22Rv1 (cell line): ENCODE results near the gene FAM217A.

Experiments
- CTCF ChIP-seq: fragments of 450-650 bp; IDR thresholded peaks from 2 replicates; pipeline ENCODE4 v1.5.1; 2017; ENCODE audit warnings: mild to moderate bottlenecking
- ZFX ChIP-seq: fragments of 450-650 bp; IDR thresholded peaks from 2 replicates; pipeline ENCODE4 v1.6.1; 2017; ENCODE audit warnings: antibody characterized with exemption, borderline replicate concordance

GRCh38 chr6:4091941-4092340 is 13.0 kb upstream of the FAM217A start:
- no peak for TF ChIP-seq CTCF
- no peak for TF ChIP-seq ZFX
